ENCODE data around the gene TRAPPC11.

TRAPPC11 gene

DNA sequence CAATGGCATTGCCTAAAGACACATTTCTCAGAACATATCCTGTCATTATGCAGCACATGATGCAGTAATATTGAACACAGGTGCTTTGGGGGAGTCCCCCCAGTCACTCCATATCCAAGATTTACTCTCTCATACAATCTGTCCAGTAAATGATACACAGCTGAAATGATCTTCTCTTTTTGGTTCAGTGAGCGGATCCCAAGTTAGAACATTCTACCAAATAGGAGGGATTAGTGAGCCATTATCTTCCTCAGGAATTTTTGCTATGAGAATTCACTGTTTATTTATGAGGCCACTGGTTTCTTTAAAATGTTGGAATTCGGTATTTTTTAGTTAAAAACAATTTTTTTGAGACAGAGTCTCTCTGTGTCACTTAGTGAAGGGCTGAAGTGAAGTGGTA is 96.5 kb downstream of the TRAPPC11 start:
- H3K4me3 ChIP-seq (ENCODE audit: low read length): no peak overlapping the region
- TF ChIP-seq, protein P1, sequence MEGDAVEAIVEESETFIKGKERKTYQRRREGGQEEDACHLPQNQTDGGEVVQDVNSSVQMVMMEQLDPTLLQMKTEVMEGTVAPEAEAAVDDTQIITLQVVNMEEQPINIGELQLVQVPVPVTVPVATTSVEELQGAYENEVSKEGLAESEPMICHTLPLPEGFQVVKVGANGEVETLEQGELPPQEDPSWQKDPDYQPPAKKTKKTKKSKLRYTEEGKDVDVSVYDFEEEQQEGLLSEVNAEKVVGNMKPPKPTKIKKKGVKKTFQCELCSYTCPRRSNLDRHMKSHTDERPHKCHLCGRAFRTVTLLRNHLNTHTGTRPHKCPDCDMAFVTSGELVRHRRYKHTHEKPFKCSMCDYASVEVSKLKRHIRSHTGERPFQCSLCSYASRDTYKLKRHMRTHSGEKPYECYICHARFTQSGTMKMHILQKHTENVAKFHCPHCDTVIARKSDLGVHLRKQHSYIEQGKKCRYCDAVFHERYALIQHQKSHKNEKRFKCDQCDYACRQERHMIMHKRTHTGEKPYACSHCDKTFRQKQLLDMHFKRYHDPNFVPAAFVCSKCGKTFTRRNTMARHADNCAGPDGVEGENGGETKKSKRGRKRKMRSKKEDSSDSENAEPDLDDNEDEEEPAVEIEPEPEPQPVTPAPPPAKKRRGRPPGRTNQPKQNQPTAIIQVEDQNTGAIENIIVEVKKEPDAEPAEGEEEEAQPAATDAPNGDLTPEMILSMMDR (IDR thresholded peaks at IDR 0.05; ENCODE audit: insufficient read depth, low read depth, low read length, missing control alignments): no peak
- DNase-seq (ENCODE audit: low read depth): no peak

DNA sequence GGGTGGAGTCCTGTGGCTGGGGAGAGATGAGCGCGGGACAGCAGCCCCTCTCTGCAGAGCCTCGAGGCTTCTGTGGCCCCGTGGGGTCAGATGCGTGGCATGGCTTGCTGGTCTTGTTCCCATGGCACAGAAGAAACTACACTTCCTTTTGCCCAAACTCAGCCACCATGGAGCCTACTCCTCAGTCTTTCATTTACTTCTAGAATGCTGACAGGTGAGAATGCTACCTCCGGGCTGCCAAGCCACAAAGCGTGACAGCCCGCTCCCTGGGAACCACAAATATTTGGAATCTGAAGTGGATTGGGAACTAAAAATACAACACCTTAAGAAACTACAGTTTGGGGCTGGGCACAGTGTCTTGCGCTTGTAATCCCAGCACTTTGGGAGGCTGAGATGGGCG is 98.0 kb downstream of the TRAPPC11 start:
- DNase-seq (ENCODE audit: low read depth): peak; percentile 33
- TF ChIP-seq, protein P1 (IDR thresholded peaks at IDR 0.05; ENCODE audit: insufficient read depth, low read depth, low read length, missing control alignments): no peak
- H3K4me3 ChIP-seq (ENCODE audit: low read length): no peak overlapping the region

DNA sequence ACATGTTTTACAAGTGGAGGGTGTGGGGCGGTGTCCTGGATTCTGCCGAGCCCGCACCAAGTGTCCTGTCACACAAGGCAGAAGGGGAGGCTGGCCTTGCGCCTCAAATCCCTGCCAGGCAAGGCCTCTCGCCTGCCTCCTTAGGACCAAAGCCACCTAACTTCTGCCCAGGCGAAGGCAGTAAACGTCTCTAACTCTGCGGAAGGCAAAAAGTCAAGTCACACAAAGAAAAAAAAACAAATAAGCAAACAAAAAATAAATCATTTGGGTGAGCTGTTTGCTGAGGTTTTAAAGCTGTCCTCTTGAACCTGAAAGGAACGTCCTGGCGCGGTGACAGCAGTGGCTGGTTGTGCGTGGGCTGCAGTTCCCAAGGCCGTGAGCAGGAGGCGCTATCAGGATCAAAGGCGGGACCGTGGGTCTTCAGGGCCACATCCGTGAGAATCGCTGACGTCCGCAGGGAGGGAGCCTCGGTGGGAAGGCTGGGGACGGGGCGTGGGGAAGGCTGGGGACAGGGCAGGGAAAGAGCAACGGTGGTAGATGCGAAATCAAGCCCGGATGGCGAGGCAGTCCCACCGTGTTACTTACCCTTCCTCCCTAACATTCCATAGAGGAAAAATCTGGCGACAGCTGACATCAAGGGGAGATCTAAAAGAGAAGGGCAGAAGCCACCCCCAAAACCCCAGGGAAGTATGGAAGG is 99.1 kb downstream of the TRAPPC11 start:
- DNase-seq (ENCODE audit: low read depth): no peak
- TF ChIP-seq, protein P1 (IDR thresholded peaks at IDR 0.05; ENCODE audit: insufficient read depth, low read depth, low read length, missing control alignments): peak; percentile 17
- H3K4me3 ChIP-seq (ENCODE audit: low read length): no peak overlapping the region

DNA sequence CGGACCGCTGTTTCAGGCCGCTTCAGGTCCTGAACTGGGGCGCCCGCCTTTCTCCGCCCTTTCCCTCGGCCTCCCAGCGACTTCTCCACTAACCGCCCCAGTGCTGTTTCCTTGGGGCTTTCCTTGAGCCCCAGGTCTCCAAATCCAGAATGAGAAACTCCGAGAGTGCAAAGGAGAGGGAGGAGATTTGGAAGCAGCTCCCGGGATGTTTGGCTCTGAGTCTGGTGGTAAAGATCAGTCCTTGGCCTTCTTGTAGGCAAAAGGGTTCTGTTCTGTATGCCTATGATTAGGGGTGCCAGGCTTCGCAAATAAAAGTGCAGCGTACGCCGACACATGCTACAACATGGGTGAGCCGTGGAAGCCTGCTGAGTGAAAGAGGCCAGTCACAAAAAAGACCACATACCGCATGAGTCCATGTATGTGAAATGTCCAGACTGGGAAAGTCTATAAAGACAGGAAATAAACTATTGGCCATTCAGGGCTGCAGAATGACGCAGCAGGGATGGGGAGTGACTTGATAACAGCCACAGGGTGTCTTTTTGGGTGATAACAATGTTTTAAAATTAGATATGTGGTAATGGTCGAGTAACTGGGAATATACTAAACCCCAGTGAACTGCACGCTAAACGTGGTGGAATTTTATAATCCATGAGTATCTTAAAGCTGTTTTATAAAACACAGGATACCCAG is 99.8 kb downstream of the TRAPPC11 start:
- H3K4me3 ChIP-seq (ENCODE audit: low read length): no peak overlapping the region
- TF ChIP-seq, protein P1 (IDR thresholded peaks at IDR 0.05; ENCODE audit: insufficient read depth, low read depth, low read length, missing control alignments): no peak
- DNase-seq (ENCODE audit: low read depth): no peak

DNA sequence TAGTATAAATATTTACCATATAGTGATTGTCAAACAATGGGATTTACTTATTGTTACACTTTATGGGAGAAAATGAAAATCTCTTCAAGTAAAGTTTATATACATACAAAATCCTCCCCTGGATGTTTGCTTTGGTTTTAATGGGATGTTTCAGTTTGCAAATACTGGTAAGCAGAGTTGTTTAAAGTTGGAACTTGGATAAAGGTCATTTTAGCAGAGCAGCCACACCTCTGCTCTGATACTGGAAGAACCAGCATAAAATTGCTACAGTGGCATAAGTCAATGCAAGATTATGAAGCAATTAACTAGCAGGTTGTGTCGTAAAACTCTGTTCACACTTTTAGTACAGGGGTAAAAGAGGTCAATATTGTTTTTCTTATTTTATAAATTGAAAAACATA is 101.2 kb downstream of the TRAPPC11 start:
- peak; percentile 40 for DNase-seq (ENCODE audit: low read depth)
- no peak overlapping the region for H3K4me3 ChIP-seq (ENCODE audit: low read length)
- TF ChIP-seq, protein P1 (IDR thresholded peaks at IDR 0.05; ENCODE audit: insufficient read depth, low read depth, low read length, missing control alignments): no peak
